ENCODE data around the gene ZCCHC14. TPM values are rescaled to one million over a fixed set of nuclear protein-coding genes. Genes with fewer than 3 reads are reported as not detected.
A peak's percentile ranks its signal among the peaks of the same experiment; 100 is the strongest.
"Not testable (repeated sequence)": the region's sequence is repeated elsewhere in the genome, so short reads cannot be mapped to it uniquely, and the experiment has no call there.

ZCCHC14 gene
- polyA plus RNA-seq, 2 of the 4 experiments (the other 2 are of a cell fraction) = 3.8 to 7.3 TPM

DNA sequence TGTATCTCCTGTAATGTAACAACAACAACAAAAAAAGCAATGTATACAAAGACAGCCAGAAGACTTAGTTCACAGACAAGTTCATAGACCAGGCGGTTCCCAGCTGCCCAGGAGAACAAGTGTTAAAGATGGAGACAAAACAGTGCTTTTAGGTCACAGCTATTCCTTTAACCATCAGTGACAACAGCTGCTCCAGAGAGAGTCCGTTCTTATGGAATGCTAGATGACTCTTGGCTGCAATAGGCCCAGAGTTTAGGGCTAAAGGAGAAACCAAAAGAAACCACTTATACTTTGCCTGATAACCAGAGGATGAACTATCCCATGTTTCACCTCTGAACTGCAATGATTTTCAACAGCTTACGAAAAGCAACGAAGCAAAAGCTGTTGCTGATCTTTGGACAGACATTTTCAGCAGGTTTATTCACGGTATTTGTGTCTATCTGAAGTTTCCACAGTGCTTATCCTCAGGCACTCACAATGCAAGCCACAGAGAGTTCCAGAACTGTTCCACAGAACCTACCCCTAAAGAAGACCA is 6.0 kb downstream of the ZCCHC14 start:
- CTCF ChIA-PET = interaction anchor here (0.9 to 1.5 kb wide), 5 partner anchors 16 to 150 kb away, joined by 3 to 4 read pairs (median 4); no protein-coding TSS in a partner anchor
- DNase-seq (ENCODE audit: low read depth in 1 of 2, low spot score in 1 of 2) = no peak
- Histone ChIP-seq H3K4me1 (peaks cover 37% of the 10 kb centered on the region), H3K27ac (no peak overlapping the region), H3K9me3 (no peaks in the 10 kb centered on the region), H3K4me3 (no peak overlapping the region), H3K4me2 (no peak overlapping the region)
- FAIRE-seq = no peak
- WGBS (ENCODE audit: missing lambda C conversion rate) = 80% methylated on average over 5 of the region's 5 CpGs
- POLR2A ChIA-PET = no interaction called here
- ATAC-seq = no peak
- no peak for TF ChIP-seq HOXB5 (CRISPR knock-in tag; IDR thresholded peaks at IDR 0.05)
- TF ChIP-seq JUNB (IDR thresholded peaks at IDR 0.05) = no peak
- TF ChIP-seq, protein P1, sequence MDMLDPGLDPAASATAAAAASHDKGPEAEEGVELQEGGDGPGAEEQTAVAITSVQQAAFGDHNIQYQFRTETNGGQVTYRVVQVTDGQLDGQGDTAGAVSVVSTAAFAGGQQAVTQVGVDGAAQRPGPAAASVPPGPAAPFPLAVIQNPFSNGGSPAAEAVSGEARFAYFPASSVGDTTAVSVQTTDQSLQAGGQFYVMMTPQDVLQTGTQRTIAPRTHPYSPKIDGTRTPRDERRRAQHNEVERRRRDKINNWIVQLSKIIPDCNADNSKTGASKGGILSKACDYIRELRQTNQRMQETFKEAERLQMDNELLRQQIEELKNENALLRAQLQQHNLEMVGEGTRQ (IDR thresholded peaks at IDR 0.05) = no peak
- no peak for TF ChIP-seq HDAC2 (IDR thresholded peaks at IDR 0.05)
- TF ChIP-seq TP53 (CRISPR knock-in tag; IDR thresholded peaks at IDR 0.05) = no peak
- TF ChIP-seq, protein P2, sequence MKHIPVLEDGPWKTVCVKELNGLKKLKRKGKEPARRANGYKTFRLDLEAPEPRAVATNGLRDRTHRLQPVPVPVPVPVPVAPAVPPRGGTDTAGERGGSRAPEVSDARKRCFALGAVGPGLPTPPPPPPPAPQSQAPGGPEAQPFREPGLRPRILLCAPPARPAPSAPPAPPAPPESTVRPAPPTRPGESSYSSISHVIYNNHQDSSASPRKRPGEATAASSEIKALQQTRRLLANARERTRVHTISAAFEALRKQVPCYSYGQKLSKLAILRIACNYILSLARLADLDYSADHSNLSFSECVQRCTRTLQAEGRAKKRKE (CRISPR knock-in tag; IDR thresholded peaks at IDR 0.05; ENCODE audit: low read depth) = no peak
- TF ChIP-seq HOXA7 (CRISPR knock-in tag; IDR thresholded peaks at IDR 0.05) = no peak
- no peak for TF ChIP-seq MYC (IDR thresholded peaks at IDR 0.05; ENCODE audit: borderline replicate concordance, low read length)
- TF ChIP-seq POLR2A (IDR thresholded peaks at IDR 0.05; ENCODE audit: low read length) = no peak
- no peak for TF ChIP-seq POLR2AphosphoS2 (conservative IDR thresholded peaks at IDR 0.05; ENCODE audit: low read length)
- no peak for TF ChIP-seq ESRRA (IDR thresholded peaks at IDR 0.05; ENCODE audit: borderline replicate concordance, low read length)
- TF ChIP-seq, protein P3, sequence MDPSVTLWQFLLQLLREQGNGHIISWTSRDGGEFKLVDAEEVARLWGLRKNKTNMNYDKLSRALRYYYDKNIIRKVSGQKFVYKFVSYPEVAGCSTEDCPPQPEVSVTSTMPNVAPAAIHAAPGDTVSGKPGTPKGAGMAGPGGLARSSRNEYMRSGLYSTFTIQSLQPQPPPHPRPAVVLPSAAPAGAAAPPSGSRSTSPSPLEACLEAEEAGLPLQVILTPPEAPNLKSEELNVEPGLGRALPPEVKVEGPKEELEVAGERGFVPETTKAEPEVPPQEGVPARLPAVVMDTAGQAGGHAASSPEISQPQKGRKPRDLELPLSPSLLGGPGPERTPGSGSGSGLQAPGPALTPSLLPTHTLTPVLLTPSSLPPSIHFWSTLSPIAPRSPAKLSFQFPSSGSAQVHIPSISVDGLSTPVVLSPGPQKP (IDR thresholded peaks at IDR 0.05; ENCODE audit: low read depth, low read length) = no peak
- TF ChIP-seq HOXB13 (CRISPR knock-in tag; IDR thresholded peaks at IDR 0.05; ENCODE audit: low read depth) = no peak
- TF ChIP-seq TFCP2L1 (CRISPR knock-in tag; IDR thresholded peaks at IDR 0.05) = no peak

DNA sequence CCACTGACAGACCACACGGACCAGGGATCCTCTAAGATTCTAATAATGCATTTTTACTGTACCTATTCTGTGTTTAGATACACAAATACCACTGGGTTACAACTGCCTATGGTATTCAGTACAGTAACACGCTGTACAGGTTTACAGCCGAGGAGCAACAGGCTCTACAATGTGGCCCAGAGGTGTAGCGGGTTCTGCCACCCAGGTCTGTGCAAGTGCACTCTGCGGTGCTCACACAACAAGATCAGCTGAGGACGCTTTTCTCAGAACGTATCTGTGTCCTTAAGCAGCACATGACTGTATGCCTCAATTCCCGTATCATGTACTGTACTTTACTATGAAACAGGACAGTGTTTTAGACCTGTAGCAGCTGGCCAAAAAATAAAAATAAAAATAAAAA is 6.5 kb downstream of the ZCCHC14 start:
- POLR2A ChIA-PET = no interaction called here
- no peak for FAIRE-seq
- peaks cover 32% of the 10 kb centered on the region for H3K4me1 ChIP-seq
- WGBS (ENCODE audit: missing lambda C conversion rate) = 92% methylated on average over 8 of the region's 8 CpGs
- no peak overlapping the region for H3K27ac ChIP-seq
- no peak for DNase-seq (ENCODE audit: low read depth in 1 of 2, low spot score in 1 of 2)
- TF ChIP-seq CEBPB (IDR thresholded peaks at IDR 0.05) (no peak), CBX2 (IDR thresholded peaks at IDR 0.05; ENCODE audit: borderline replicate concordance, low read depth) (no peak), NR3C1 (IDR thresholded peaks at IDR 0.05) (no peak), E2F6 (IDR thresholded peaks at IDR 0.05; ENCODE audit: borderline replicate concordance, low read depth) (no peak), BHLHE40 (IDR thresholded peaks at IDR 0.05; ENCODE audit: low read depth, low read length) (no peak), NFE2L2 (conservative IDR thresholded peaks at IDR 0.05; ENCODE audit: low read length) (no peak), HOXA7 (CRISPR knock-in tag; IDR thresholded peaks at IDR 0.05) (no peak), GATA3 (IDR thresholded peaks at IDR 0.05; ENCODE audit: borderline replicate concordance) (no peak), RCOR1 (IDR thresholded peaks at IDR 0.05; ENCODE audit: low read depth, low read length) (no peak), RNF2 (IDR thresholded peaks at IDR 0.05; ENCODE audit: borderline replicate concordance, low read depth) (no peak)
- CTCF ChIA-PET = interaction anchor here (1.2 to 1.5 kb wide), 4 partner anchors 24 to 150 kb away, joined by 3 to 4 read pairs (median 4); no protein-coding TSS in a partner anchor
- H3K9me3 ChIP-seq = no peaks in the 10 kb centered on the region
- H3K4me3 ChIP-seq = no peak overlapping the region
- no peak overlapping the region for H3K4me2 ChIP-seq
- ATAC-seq = no peak

DNA sequence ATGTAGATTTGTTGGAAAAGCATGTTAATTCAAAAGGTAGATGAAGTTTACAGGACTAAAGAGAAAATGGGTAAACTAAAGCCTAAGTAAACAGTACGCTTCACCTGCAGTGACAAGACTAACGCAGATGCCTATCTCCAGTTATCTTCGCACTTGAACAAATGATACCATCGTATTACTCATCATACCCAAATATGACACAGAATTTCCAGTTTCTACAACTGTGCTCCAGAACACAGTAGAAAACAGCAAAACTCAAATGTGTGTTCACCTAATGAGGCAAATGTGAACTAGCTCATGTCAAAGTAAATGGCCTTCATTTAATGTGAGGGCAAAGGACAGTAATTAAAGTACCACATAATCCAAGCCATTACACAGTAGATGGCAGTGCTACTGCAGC is 7.0 kb downstream of the ZCCHC14 start:
- H3K4me3 ChIP-seq = not testable (repeated sequence)
- FAIRE-seq = peak; percentile 46

More for the DNA sequence above, 7.0 kb downstream of the ZCCHC14 start:
- CTCF ChIA-PET = interaction anchor here (1.2 to 1.5 kb wide), 3 partner anchors 65 to 151 kb away, joined by 3 to 4 read pairs (median 4); no protein-coding TSS in a partner anchor
- POLR2A ChIA-PET; ATAC-seq; DNase-seq (ENCODE audit: low read depth in 1 of 2, low spot score in 1 of 2); H3K27ac ChIP-seq; H3K9me3 ChIP-seq: not testable (repeated sequence)
- H3K4me2 ChIP-seq = 0 out of 3 replicates have a peak overlapping the region, but pooled peaks have one; percentile 8
- H3K4me1 ChIP-seq = peaks cover 28% of the 10 kb centered on the region
- WGBS (ENCODE audit: missing lambda C conversion rate) = 48% methylated on average over 4 of the region's 4 CpGs

Measured in A549 (cell line).